GM21390 (cell line): ENCODE data around the gene PLEKHO1.
"Not testable (repeated sequence)": the region's sequence is repeated elsewhere in the genome, so short reads cannot be mapped to it uniquely, and the experiment has no call there.

ENCODE experiments used
- ATAC-seq: cut with Tn5 transposase; IDR thresholded peaks from one replicate; pipeline ENCODE4 v1.9.1; 2021; ENCODE audit not compliant: unreplicated experiment

PLEKHO1 gene

DNA sequence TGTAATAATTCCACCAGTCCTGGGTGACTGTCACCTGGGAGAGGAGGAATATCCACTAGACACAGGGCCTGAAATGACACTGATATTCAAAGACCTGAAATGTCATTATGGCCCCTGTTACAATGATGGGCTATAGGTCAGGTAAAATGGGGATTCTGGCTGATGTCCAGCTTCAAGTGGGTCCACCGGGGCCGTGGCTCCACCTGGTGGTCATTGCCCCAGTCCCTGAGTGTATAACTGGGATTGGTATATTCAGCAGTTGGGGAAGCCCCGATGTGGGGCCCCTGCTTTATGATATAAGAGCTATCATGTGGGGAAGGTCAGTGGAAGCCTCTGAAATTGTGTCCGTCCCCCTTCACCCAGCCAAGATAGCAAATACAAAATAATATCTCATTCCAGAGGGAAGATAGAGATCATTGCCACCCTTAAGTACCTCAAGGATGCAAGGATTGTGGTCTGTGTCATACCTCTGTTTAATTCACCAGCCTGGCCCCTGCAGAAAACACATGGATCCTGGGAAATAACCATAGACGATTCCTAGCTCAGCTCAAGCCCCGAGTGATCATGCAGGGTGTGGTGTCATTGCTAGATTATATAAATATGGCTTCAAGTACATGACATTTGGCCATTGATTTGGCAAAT is 19.4 kb downstream of the PLEKHO1 start:
- no peak for ATAC-seq

GRCh38 chr1:150171801-150172200 is 22.1 kb downstream of the PLEKHO1 start:
- ATAC-seq: no peak

GRCh38 chr1:150173141-150173585 is 23.4 kb downstream of the PLEKHO1 start:
- ATAC-seq: no peak

DNA sequence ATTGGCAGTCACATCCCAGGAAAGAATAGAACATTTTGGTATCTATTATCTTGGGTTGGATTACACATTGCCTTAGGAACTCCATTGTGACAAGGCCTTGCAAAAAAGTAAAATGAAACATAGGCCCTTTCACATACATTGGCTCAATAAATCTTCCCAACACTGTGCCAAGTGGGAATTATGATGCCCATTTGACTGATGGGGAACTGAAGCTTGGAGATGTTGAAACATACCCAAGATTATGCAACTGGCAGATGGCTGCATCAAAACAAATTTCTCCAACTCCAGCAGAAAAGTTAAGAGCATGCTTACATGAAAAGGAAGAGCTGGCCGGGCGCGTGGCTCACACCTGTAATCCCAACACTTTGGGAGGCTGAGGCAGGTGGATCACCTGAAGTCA is 26.9 kb downstream of the PLEKHO1 start:
- ATAC-seq: no peak

GRCh38 chr1:150178548-150178947 is 28.8 kb downstream of the PLEKHO1 start:
- ATAC-seq: no peak

DNA sequence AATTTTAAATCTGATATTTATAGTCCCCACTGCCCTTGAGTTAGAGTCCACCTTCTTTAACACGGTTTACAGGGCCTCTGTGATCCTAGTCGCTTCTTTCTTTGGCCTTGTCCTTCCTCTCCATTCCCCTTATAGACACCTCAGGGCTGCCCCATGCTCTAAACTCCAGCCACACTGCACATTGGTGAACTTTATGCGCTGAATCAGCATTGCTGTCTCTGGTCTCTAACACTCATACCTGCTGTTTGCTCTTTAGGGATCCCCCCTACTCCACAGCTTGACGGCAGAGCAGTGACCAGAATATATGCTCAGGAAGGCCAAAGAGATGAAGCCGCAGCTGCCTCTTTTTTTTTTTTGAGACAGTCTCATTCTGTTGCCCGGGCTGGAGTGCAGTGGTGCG is 30.2 kb downstream of the PLEKHO1 start:
- no peak for ATAC-seq

DNA sequence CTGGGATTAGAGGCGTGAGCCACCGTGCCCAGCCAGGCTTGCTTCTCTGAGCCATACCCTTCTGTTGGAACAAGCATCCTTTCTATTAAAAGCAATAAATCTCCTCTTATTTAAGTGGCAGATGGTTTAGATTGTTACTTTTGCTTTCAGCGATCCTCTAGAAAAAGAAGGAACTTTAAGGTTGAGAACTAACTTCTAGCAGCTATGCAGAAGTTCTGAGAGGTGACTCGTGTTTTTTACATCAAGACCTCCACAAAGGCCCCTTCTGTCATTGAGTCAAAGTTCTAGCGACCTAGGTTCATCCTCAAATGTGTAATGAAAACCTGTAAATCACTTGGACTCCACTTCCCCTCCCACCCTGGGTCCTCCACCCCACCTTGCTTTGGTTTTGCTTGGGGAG is 30.8 kb downstream of the PLEKHO1 start:
- no peak for ATAC-seq

DNA sequence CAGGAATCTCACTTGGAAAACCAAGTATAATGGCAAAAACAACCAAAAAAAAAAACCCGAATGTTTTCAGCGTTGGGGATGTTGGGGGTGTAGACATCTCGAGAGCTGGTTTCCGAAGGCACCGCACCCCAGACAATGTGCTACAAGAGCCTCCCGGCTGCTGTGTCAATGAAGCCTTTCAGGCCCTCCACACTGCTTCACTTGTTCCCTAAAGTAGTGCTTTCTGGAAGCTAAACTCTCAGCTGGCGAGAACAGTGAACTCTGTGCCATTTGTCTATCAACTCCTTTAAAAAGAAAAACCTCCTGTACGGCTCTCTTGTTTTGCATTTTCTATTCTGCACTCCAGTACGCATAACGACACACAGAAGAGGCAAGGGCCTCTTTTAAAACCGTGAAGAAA is 32.5 kb downstream of the PLEKHO1 start:
- ATAC-seq: no peak

GRCh38 chr1:150183061-150183460 is 33.3 kb downstream of the PLEKHO1 start:
- no peak for ATAC-seq

DNA sequence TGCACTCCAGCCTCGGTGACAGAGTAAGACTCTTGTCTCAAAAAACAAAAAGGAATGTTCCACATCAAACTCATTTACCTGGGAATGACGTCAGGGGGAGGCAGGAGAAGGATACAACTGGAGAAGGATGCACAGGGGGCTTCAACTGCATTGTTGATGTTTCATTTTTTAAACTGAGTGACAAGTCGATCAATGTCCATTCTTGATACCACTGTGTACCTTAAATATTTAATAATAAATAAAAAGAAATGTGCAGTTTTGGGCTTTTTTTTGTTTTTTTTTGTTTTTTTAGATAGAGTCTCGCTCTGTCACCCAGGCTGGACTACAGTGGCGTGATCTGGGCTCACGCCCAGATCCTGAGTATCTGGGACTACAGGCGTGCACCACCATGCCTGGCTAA is 35.8 kb downstream of the PLEKHO1 start:
- ATAC-seq: no peak

- ATAC-seq: not testable (repeated sequence)
These were observed 36.7 kb downstream of the PLEKHO1 start for GRCh38 chr1:150186438-150186788.

- ATAC-seq: no peak
These were observed 37.3 kb downstream of the PLEKHO1 start for GRCh38 chr1:150186789-150187559.

- no peak for ATAC-seq
These were observed 37.8 kb downstream of the PLEKHO1 start for GRCh38 chr1:150187560-150187931.

- no peak for ATAC-seq
These were observed 42.3 kb downstream of the PLEKHO1 start for GRCh38 chr1:150192012-150192411.

DNA sequence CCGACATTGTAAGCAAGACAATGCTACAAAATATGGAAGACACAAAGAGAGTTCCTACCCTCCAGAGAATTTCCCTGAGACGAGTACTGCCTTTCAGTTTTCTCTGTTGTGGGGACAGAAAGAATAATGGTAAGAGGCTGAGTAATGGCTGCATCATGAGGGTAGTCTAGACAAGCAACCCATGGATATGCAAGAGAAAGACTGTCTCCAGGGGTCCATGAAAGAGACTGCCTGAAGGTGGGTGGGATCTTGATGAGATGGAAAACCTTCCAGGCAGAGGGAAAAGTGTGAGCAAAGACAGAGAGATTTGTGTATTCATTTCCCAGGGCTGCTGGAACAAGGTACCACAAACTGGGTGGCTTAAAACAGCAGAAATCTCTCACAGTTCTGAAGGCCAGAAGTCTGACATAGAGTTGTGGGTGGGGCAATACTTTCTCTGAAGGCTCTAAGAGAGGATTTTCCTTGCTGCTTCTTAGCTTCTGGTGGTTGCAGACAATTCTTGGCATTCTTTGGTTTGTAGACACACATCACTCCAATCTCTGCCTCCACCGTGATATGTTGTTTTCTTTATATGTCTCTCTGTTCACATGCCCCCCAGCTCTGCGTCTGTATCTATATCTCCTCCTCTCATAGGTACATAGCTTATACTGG is 44.8 kb downstream of the PLEKHO1 start:
- no peak for ATAC-seq

- ATAC-seq: no peak
These were observed 46.7 kb downstream of the PLEKHO1 start for GRCh38 chr1:150196417-150196816.

DNA sequence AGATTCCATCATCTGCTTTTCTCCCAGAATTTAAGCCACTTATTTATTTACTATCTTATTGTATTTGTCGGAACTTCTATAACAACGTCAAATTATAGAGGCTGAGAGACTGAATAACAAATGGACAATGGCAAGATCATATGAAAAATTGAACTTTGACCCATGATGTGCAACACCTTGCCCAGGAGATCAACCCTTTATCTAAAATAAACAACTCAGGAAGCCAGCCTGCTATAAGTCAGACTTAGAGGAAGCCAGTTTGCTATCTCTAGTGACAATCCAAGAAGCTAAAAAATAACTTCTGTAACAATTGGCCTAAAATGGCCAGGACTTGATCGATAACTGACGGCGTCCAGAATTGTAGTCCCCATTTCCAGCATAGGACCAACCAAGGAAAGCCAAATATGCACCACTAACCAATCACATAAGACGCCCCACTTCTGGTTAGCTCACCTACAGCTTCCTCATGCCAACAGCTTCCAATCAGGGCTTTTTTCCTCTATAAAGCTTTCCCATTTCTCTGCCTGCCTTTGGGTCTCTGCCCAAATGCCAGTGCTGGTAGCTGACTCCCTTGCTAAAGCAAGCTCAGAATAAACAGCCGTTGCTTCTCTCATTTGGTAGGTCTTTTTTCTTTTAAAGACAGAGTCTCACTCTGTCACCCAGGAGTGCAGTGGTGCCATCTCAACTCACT is 57.7 kb downstream of the PLEKHO1 start:
- ATAC-seq: no peak

- ATAC-seq: not testable (repeated sequence)
These were observed 58.7 kb downstream of the PLEKHO1 start for GRCh38 chr1:150208460-150208859.
